ENCODE measurements around the gene ACTR6. TPM values are rescaled to one million over a fixed set of nuclear protein-coding genes. Genes with fewer than 3 reads are reported as not detected.

ACTR6 gene
- total and polyA plus RNA-seq, 12 donors = 9.4 to 27.5 (median 19.6) TPM

DNA sequence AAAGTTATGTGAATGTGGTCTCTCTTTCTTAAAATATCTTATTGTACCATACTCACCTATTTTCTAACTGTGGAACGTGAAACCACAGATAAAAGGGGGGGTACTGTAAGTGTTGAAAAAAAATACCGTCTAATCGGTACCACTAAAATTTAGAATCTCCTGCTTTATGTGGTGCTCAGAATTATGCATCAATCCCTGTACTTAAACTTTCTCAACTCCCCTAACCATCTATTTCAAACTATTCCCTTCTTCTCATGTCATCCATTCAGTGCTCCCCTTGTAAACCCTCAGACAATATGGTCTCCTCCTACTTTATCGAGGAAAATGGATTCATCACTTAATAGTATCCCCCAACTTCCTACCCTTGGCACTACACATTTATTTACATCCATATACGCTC is 42.5 kb downstream of the ACTR6 start:
- no peak for DNase-seq
- 73 to 94% methylated on average over 5 of the region's 5 CpGs for WGBS, 2 donors
- no peaks in the 10 kb centered on the region for H3K9me3 ChIP-seq
- ATAC-seq = no peak
- TF ChIP-seq, protein P1, sequence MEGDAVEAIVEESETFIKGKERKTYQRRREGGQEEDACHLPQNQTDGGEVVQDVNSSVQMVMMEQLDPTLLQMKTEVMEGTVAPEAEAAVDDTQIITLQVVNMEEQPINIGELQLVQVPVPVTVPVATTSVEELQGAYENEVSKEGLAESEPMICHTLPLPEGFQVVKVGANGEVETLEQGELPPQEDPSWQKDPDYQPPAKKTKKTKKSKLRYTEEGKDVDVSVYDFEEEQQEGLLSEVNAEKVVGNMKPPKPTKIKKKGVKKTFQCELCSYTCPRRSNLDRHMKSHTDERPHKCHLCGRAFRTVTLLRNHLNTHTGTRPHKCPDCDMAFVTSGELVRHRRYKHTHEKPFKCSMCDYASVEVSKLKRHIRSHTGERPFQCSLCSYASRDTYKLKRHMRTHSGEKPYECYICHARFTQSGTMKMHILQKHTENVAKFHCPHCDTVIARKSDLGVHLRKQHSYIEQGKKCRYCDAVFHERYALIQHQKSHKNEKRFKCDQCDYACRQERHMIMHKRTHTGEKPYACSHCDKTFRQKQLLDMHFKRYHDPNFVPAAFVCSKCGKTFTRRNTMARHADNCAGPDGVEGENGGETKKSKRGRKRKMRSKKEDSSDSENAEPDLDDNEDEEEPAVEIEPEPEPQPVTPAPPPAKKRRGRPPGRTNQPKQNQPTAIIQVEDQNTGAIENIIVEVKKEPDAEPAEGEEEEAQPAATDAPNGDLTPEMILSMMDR (IDR thresholded peaks at IDR 0.05) = no peak
- no peaks in the 10 kb centered on the region for H3K36me3 ChIP-seq
- H3K27me3 ChIP-seq = no peaks in the 10 kb centered on the region
- intact Hi-C loops (cut with DNase I) = no loop called here
- no peak overlapping the region for H3K4me3 ChIP-seq
- H3K4me1 ChIP-seq = no peaks in the 10 kb centered on the region
- no peak overlapping the region for H3K27ac ChIP-seq

DNA sequence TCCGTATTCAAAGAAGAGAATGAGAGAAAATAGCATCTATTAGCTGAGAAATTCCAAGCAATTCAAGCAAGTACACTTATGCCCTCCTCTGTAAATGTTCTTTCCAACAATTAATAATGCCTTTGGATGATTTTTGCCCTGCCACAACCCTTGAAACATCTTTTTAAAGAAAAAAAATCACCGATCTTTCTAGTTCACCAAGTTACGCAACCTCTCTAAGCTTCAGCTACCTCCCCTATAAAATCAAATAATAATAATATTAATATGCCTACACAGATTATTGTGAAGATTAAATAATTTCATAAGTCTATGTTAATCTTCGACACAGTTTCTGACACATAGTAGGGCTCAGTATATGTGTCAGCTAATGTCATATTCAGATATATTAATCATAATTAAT is 47.1 kb downstream of the ACTR6 start:
- WGBS, 2 donors = 97% methylated on average over 4 of the region's 4 CpGs
- DNase-seq = no peak
- TF ChIP-seq, protein P1 (IDR thresholded peaks at IDR 0.05) = no peak
- Histone ChIP-seq H3K27ac (no peak overlapping the region), H3K36me3 (no peaks in the 10 kb centered on the region), H3K4me1 (no peaks in the 10 kb centered on the region), H3K27me3 (no peaks in the 10 kb centered on the region), H3K4me3 (no peak overlapping the region), H3K9me3 (no peaks in the 10 kb centered on the region)
- intact Hi-C loops (cut with DNase I) = no loop called here
- ATAC-seq = no peak

DNA sequence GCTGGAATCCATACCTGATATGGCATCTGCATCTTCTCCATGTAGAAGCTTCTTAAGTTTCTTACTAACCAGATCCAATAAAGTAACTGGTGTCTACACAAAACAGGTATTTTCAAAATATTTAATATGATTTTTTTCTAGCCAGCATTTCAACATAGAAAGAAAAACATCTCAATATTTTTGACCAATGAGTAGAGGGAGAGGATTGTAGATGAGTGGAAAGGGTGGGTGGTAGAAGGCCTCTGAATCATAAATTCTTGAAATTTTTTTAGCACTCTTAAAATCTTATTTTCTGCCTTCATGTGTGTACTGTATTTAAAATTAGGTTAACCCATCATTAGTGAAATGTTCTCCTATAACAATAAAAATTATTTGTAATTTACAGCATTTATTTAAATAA is 48.3 kb downstream of the ACTR6 start:
- no peak for ATAC-seq
- no peaks in the 10 kb centered on the region for H3K27me3 ChIP-seq
- no peaks in the 10 kb centered on the region for H3K4me1 ChIP-seq
- no peaks in the 10 kb centered on the region for H3K36me3 ChIP-seq
- DNase-seq = no peak
- H3K9me3 ChIP-seq = no peaks in the 10 kb centered on the region
- TF ChIP-seq, protein P1 (IDR thresholded peaks at IDR 0.05) = no peak
- H3K4me3 ChIP-seq = no peak overlapping the region
- intact Hi-C loops (cut with DNase I) = no loop called here
- no peak overlapping the region for H3K27ac ChIP-seq

DNA sequence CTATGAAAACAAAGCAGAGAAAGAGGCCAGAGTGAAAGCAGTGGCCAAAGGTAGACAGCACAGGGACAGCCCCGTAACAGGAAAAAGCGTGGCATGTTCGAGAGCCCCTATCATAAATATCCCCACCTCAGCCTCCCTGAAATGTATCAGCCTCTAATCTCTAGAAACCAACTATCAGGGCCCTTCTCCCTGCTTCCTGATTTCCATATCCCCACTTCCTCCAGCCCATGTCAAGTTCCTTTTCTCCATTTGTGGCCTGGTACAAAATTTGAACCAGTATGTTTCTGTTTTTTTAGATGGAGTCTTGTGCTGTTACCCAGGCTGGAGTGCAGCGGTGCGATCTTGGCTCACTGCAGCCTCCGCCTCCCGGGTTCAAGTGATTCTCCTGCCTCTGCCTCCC is 49.3 kb downstream of the ACTR6 start:
- no peak overlapping the region for H3K27ac ChIP-seq
- ATAC-seq = no peak
- WGBS, 2 donors = 92 to 94% methylated on average over 7 of the region's 7 CpGs
- intact Hi-C loops (cut with DNase I) = no loop called here
- H3K9me3 ChIP-seq = no peaks in the 10 kb centered on the region
- no peaks in the 10 kb centered on the region for H3K36me3 ChIP-seq
- H3K4me3 ChIP-seq = no peak overlapping the region
- H3K27me3 ChIP-seq = no peaks in the 10 kb centered on the region
- TF ChIP-seq, protein P1 (IDR thresholded peaks at IDR 0.05) = no peak
- no peak for DNase-seq
- no peaks in the 10 kb centered on the region for H3K4me1 ChIP-seq

DNA sequence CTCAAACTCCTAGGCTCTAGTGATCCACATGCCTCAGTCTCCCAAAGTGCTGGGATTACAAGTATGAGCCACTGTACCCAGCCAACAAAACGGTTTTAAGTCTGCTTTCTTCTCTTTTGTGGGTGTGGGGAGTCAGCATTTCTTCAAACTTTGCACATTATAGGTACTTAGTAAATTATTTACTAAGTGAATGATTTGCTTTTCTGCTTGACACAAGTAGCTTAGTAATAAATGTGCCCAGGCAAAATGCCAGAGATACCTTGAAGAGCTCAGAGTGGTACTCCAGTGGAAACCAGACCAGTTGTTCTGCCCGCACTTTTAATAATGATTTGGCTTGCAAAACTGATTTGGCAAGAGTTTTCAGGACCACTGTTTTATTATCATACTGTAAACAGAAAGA is 51.3 kb downstream of the ACTR6 start:
- DNase-seq = no peak
- WGBS, 2 donors = 83 to 88% methylated on average over 2 of the region's 2 CpGs
- H3K27ac ChIP-seq = no peak overlapping the region
- H3K9me3 ChIP-seq = no peaks in the 10 kb centered on the region
- no peak for ATAC-seq
- H3K4me3 ChIP-seq = no peak overlapping the region
- intact Hi-C loops (cut with DNase I) = no loop called here
- no peaks in the 10 kb centered on the region for H3K36me3 ChIP-seq
- TF ChIP-seq, protein P1 (IDR thresholded peaks at IDR 0.05) = no peak
- H3K4me1 ChIP-seq = no peaks in the 10 kb centered on the region
- no peaks in the 10 kb centered on the region for H3K27me3 ChIP-seq
